DND-41 (cell line): ENCODE data around the gene XXYLT1.

Experiments
- EZH2 ChIP-seq: IDR thresholded peaks from 3 replicates; pipeline ENCODE4 v1.6.1; 2012; ENCODE audit warnings: borderline replicate concordance, low read depth, mild to moderate bottlenecking, moderate library complexity, low read length, inconsistent platforms; ENCODE audit not compliant: severe bottlenecking
- TF ChIP-seq, protein P1 (sequence below): IDR thresholded peaks from 2 replicates; pipeline ENCODE4 v1.5.1; 2012; ENCODE audit warnings: borderline replicate concordance, low read length, moderate library complexity, mild to moderate bottlenecking; ENCODE audit not compliant: poor library complexity, severe bottlenecking; ENCODE audit errors: extremely low read depth

DNA sequence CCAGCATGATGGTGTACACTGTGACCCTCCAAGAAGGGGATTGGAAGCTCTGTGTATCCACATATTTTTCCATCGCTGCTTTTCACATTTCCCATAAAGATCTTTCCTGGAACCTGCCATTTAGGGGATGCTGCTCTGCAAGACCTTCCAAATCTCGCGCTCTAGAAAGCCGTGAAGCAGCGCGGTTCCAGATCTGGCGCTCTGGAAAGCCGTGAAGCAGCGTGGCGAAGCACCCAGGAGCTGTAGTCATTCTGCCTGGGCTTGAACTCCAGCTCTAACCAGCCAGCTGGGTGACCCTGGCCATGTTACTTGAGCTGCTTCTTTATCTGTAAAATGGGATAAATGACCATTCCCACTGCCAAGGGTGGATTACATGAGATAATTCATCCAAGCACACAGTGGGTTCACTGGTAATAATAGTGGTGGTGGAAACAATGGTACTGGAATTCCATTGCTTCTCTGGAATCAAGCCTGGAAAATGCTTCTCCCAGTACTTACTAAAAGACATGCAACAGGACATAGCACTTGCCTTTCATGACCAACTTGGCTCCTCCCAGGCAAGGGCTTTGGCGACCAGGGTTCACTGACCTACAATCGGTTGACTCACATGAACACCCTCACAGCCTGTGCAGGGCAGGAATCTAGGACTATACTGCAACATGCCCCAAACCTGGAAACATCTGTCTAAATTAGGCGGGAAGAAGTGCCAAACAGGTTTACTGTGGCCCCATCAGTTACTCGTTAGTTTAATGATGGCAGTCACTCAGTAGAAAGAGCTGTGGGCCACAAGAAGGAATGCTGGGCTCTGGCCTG is 70.7 kb downstream of the XXYLT1 start:
- TF ChIP-seq, protein P1, sequence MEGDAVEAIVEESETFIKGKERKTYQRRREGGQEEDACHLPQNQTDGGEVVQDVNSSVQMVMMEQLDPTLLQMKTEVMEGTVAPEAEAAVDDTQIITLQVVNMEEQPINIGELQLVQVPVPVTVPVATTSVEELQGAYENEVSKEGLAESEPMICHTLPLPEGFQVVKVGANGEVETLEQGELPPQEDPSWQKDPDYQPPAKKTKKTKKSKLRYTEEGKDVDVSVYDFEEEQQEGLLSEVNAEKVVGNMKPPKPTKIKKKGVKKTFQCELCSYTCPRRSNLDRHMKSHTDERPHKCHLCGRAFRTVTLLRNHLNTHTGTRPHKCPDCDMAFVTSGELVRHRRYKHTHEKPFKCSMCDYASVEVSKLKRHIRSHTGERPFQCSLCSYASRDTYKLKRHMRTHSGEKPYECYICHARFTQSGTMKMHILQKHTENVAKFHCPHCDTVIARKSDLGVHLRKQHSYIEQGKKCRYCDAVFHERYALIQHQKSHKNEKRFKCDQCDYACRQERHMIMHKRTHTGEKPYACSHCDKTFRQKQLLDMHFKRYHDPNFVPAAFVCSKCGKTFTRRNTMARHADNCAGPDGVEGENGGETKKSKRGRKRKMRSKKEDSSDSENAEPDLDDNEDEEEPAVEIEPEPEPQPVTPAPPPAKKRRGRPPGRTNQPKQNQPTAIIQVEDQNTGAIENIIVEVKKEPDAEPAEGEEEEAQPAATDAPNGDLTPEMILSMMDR: no peak
- no peak for TF ChIP-seq EZH2
